HepG2 (cell line): Measurements from ENCODE around the gene SOBP. TPM values are rescaled to one million over a fixed set of nuclear protein-coding genes. Genes with fewer than 3 reads are reported as not detected.

ENCODE experiments used
- AKAP8 ChIP-seq: sonication (generic); formaldehyde crosslinking; IDR thresholded peaks from 2 replicates; pipeline ENCODE4 v1.5.1; 2020; ENCODE audit warnings: mild to moderate bottlenecking, missing genetic modification reagents
- ATF1 ChIP-seq: IDR thresholded peaks from 2 replicates; pipeline ENCODE4 v1.6.1; 2016; ENCODE audit warnings: mild to moderate bottlenecking, control low read depth
- ATF7 ChIP-seq, 2 experiments: fragments of 450-650 bp in 1 of 2; sonication (generic) in 1 of 2; formaldehyde crosslinking in 1 of 2; IDR thresholded peaks; 2 replicates each; pipeline versions ENCODE4 v1.4.0 to v1.6.1; 2016 to 2020; ENCODE audit warnings: antibody characterized with exemption in 1 of 2, mild to moderate bottlenecking in 1 of 2, missing genetic modification reagents in 1 of 2
- BHLHE40 ChIP-seq: IDR thresholded peaks from 2 replicates; pipeline ENCODE4 v1.6.1; 2011; ENCODE audit warnings: low read length, improper control_type of control experiment
- CEBPG ChIP-seq: IDR thresholded peaks from 2 replicates; pipeline ENCODE4 v1.6.1; 2016
- CENPX ChIP-seq: sonication (generic); formaldehyde crosslinking; IDR thresholded peaks from 2 replicates; pipeline ENCODE4 v1.9.0; 2021; ENCODE audit warnings: mild to moderate bottlenecking, missing genetic modification reagents, moderate library complexity
- DPF2 ChIP-seq: sonication (generic); formaldehyde crosslinking; IDR thresholded peaks from 2 replicates; pipeline ENCODE4 v1.4.0; 2020; ENCODE audit warnings: mild to moderate bottlenecking, low read depth, missing genetic modification reagents, borderline replicate concordance
- FOXC1 ChIP-seq: sonication (generic); formaldehyde crosslinking; IDR thresholded peaks from 2 replicates; pipeline ENCODE4 v1.8.0; 2022; ENCODE audit warnings: mild to moderate bottlenecking, missing genetic modification reagents, borderline replicate concordance
- HOXA5 ChIP-seq: sonication (generic); formaldehyde crosslinking; IDR thresholded peaks from 2 replicates; pipeline ENCODE4 v1.4.0; 2020; ENCODE audit warnings: missing genetic modification reagents
- JDP2 ChIP-seq: sonication (generic); formaldehyde crosslinking; IDR thresholded peaks from 2 replicates; pipeline ENCODE4 v1.8.1; 2022; ENCODE audit warnings: missing genetic modification reagents, borderline replicate concordance
- KAT8 ChIP-seq: IDR thresholded peaks from 2 replicates; pipeline ENCODE4 v1.6.1; 2016; ENCODE audit warnings: missing genetic modification reagents, missing compliant biosample characterization
- KDM5A ChIP-seq: fragments of 200-600 bp; sonication (generic); IDR thresholded peaks from 2 replicates; pipeline ENCODE4 v1.7.0; 2018; ENCODE audit warnings: antibody characterized with exemption, mild to moderate bottlenecking, low read length, borderline replicate concordance
- KLF12 ChIP-seq: sonication (generic); formaldehyde crosslinking; IDR thresholded peaks from 2 replicates; pipeline ENCODE4 v1.4.0; 2020; ENCODE audit warnings: missing genetic modification reagents, borderline replicate concordance
- MIXL1 ChIP-seq: IDR thresholded peaks from 2 replicates; pipeline ENCODE4 v1.6.1; 2016
- POGZ ChIP-seq: sonication (generic); formaldehyde crosslinking; IDR thresholded peaks from 2 replicates; pipeline ENCODE4 v1.4.0; 2020; ENCODE audit warnings: mild to moderate bottlenecking, missing genetic modification reagents
- TAF1 ChIP-seq: sonication (generic); formaldehyde crosslinking; IDR thresholded peaks from 2 replicates; pipeline ENCODE4 v1.4.0; 2020; ENCODE audit warnings: missing genetic modification reagents
- TEAD3 ChIP-seq: optimal IDR thresholded peaks from 2 replicates; pipeline ENCODE3; 2016; ENCODE audit warnings: borderline replicate concordance
- U2AF2 ChIP-seq: fragments of 200-400 bp; formaldehyde crosslinking; IDR thresholded peaks from 2 replicates; pipeline ENCODE4 v1.6.1; 2017; ENCODE audit warnings: low read depth, mild to moderate bottlenecking, low read length
- ZBTB14 ChIP-seq: sonication (generic); formaldehyde crosslinking; IDR thresholded peaks from 2 replicates; pipeline ENCODE4 v1.4.0; 2020; ENCODE audit warnings: missing genetic modification reagents
- ZBTB49 ChIP-seq: sonication (generic); formaldehyde crosslinking; IDR thresholded peaks from 2 replicates; pipeline ENCODE4 v1.4.0; 2020; ENCODE audit warnings: missing genetic modification reagents, borderline replicate concordance
- ZMAT3 ChIP-seq: sonication (generic); formaldehyde crosslinking; conservative IDR thresholded peaks from 2 replicates; pipeline ENCODE4 v1.7.0; 2021; ENCODE audit warnings: missing genetic modification reagents
- ZNF292 ChIP-seq: sonication (generic); formaldehyde crosslinking; IDR thresholded peaks from 2 replicates; pipeline ENCODE4 v1.8.1; 2022; ENCODE audit warnings: mild to moderate bottlenecking, low read depth, missing genetic modification reagents, borderline replicate concordance
- ZNF570 ChIP-seq: sonication (generic); formaldehyde crosslinking; IDR thresholded peaks from 2 replicates; pipeline ENCODE4 v1.4.0; 2020; ENCODE audit warnings: mild to moderate bottlenecking, missing genetic modification reagents, borderline replicate concordance
- ZNF687 ChIP-seq: sonication (generic); formaldehyde crosslinking; IDR thresholded peaks from 2 replicates; pipeline ENCODE4 v1.5.1; 2020; ENCODE audit warnings: mild to moderate bottlenecking, missing genetic modification reagents, moderate library complexity
- ZNF724P ChIP-seq: sonication (generic); formaldehyde crosslinking; IDR thresholded peaks from 2 replicates; pipeline ENCODE4 v1.8.0; 2022; ENCODE audit warnings: missing genetic modification reagents, borderline replicate concordance
- polyA plus RNA-seq, 8 experiments: library from polyadenylated mRNA; depleted of rRNA in 3 of 8; stranded (reverse) in 7 of 8; unstranded in 1 of 8; fragments of >200 nt; fragmentation: Illumina TruSeq in 4 of 8; extraction: Trizol in 4 of 8; gene quantifications; 2 replicates each; pipeline versions ENCODE4 v1.2.1 to v1.2.3, GENCODE V29; 2011 to 2016; ENCODE audit warnings: low read depth in 4 of 8, missing spikeins in 1 of 8, mixed read lengths in 1 of 8; ENCODE audit not compliant: insufficient read depth in 1 of 8
- total RNA-seq, 5 experiments: library from RNA; depleted of rRNA; stranded (reverse); fragments of >200 nt; fragmentation: Illumina TruSeq; extraction: Trizol; gene quantifications; 2 replicates each; pipeline ENCODE4 v1.2.3, GENCODE V29; 2016; ENCODE audit warnings: low read depth in 1 of 5

The SOBP gene
- total and polyA plus RNA-seq, 2 of the 13 experiments (the other 11 are each of a cell fraction or from before 2014, with no cell fraction given): 1.5 to 6.9 TPM

- no peak for TF ChIP-seq DPF2 (CRISPR knock-in tag)
- TF ChIP-seq BHLHE40: no peak
- TF ChIP-seq ZNF570: no peak
- no peak for TF ChIP-seq TEAD3 (CRISPR knock-in tag)
- TF ChIP-seq HOXA5 (CRISPR knock-in tag): no peak; the same call in 1 of the 2 replicates
- no peak for TF ChIP-seq POGZ (CRISPR knock-in tag)
- no peak for TF ChIP-seq ZBTB14
- TF ChIP-seq CEBPG (CRISPR knock-in tag): no peak
- no peak for TF ChIP-seq ZBTB49 (CRISPR knock-in tag)
- TF ChIP-seq FOXC1 (CRISPR knock-in tag): no peak
- TF ChIP-seq AKAP8: no peak
- TF ChIP-seq ZMAT3: 0 out of 2 replicates have a peak, but pooled peaks have one; percentile 61
- no peak for TF ChIP-seq KLF12 (CRISPR knock-in tag)
- no peak for TF ChIP-seq ZNF292
- TF ChIP-seq MIXL1: no peak
- no peak for TF ChIP-seq ZNF724P (CRISPR knock-in tag)
- 0 out of 2 replicates have a peak, but pooled peaks have one; percentile 27 for TF ChIP-seq KDM5A
- no peak for TF ChIP-seq JDP2 (CRISPR knock-in tag)
- TF ChIP-seq ZNF687 (CRISPR knock-in tag): no peak
- TF ChIP-seq ATF7 (IDR thresholded peaks at IDR 0.05): no peak
- TF ChIP-seq ATF7 (CRISPR knock-in tag; IDR thresholded peaks at IDR 0.05): no peak
- no peak for TF ChIP-seq ATF1 (CRISPR knock-in tag)
- no peak for TF ChIP-seq CENPX (CRISPR knock-in tag)
- peak; percentile 3 for TF ChIP-seq TAF1 (CRISPR knock-in tag)
- TF ChIP-seq U2AF2: no peak
- TF ChIP-seq KAT8 (CRISPR knock-in tag): 0 out of 2 replicates have a peak, but pooled peaks have one; percentile 16
These were observed 735 bp downstream of the SOBP start (continued) for GRCh38 chr6:107490566-107491137.
